ENCODE measurements around the gene PLCB4. TPM values are rescaled to one million over a fixed set of nuclear protein-coding genes. Genes with fewer than 3 reads are reported as not detected.

PLCB4 gene
- total RNA-seq, 2 experiments from 2014 or later, result not detected

GRCh38 chr20:9520086-9520485 lies 451.2 kb downstream of the PLCB4 start:
- Mint-ChIP-seq H3K27me3 (peaks cover 37% of the 10 kb centered on the region), H3K27ac (no peak overlapping the region), H3K36me3 (ENCODE audit: low read depth) (no peaks in the 10 kb centered on the region), H3K4me1 (no peaks in the 10 kb centered on the region), H3K4me3 (no peak overlapping the region), H3K9me3 (no peaks in the 10 kb centered on the region)
- DNase-seq, result no peak
- ChIA-PET POLR2A (no interaction called here), CTCF (interaction anchor here (1.1 kb wide), 1 partner anchor 36 kb away, joined by 3 read pairs; no protein-coding TSS in a partner anchor)

- no peak for DNase-seq
- POLR2A ChIA-PET, result no interaction called here
- CTCF ChIA-PET, result no interaction called here
- Mint-ChIP-seq H3K9me3 (no peaks in the 10 kb centered on the region), H3K27ac (no peak overlapping the region), H3K4me3 (no peak overlapping the region), H3K4me1 (no peaks in the 10 kb centered on the region), H3K27me3 (peaks cover 3% of the 10 kb centered on the region), H3K36me3 (ENCODE audit: low read depth) (no peaks in the 10 kb centered on the region)
Measured at GRCh38 chr20:9523636-9524035, 454.7 kb downstream of the PLCB4 start.

All from activated CD4-positive, alpha-beta T cell treated with anti-CD3 and anti-CD28 coated beads, Interleukin-2, amount 10 ng/mL, durations not matched to agents 7 days and 5 days (primary cell).